K562 (cell line): ENCODE results near the gene BMP10. TPM values are rescaled to one million over a fixed set of nuclear protein-coding genes. Genes with fewer than 3 reads are reported as not detected.

ENCODE experiments used
- ATAC-seq: fragments of 200-7000 bp; cut with Tn5 transposase; 3 replicates; pipeline ENCODE4 v1.9.1; 2020; ENCODE audit warnings: moderate library complexity
- BruUV-seq: library from RNA; stranded (reverse); fragments of 400-500 nt; replicated peaks from 2 replicates; lab custom pipeline; 2021; lab: Mats Ljungman, UMichigan
- CTCF ChIA-PET: fragments of 300-600 bp; formaldehyde crosslinking; extraction: SDS; loops from one replicate; lab custom pipeline; 2021; ENCODE audit warnings: low intra/inter-chr PET ratio; lab: Yijun Ruan, JAX
- POLR2A ChIA-PET: fragments of 300-600, 350-650 bp; sonication (Branson Sonifier 250); formaldehyde crosslinking; extraction: SDS; loops from one replicate; lab custom pipeline; 2021; ENCODE audit warnings: antibody characterized with exemption, inconsistent platforms; lab: Yijun Ruan, JAX
- DNase-seq, 4 experiments: peaks; one replicate each; pipeline versions ENCODE4 v3.0.0 to v3.0.0-alpha.2; 2011 to 2018; ENCODE audit warnings: low spot score in 3 of 4, mixed read lengths in 3 of 4; ENCODE audit errors: extremely low read depth in 1 of 4
- FAIRE-seq: peaks from 2 replicates; lab custom pipeline; 2011; peaks lifted over from hg19 to GRCh38; lab: Jason Lieb, UNC
- H2AFZ ChIP-seq: 2 replicates; pipeline ENCODE4 v1.6.0; 2011; ENCODE audit warnings: low read depth, low read length, control low read depth, inconsistent platforms
- H3K27ac ChIP-seq: fragments of 200-600 bp; 3 replicates; pipeline ENCODE4 v1.8.0; 2011; ENCODE audit warnings: low read depth, mild to moderate bottlenecking, control low read depth, inconsistent platforms, low read length, moderate library complexity, mixed read lengths; ENCODE audit errors: extremely low read depth
- H3K27me3 ChIP-seq, 2 experiments: fragments of 300-600 bp in 1 of 2; 2 replicates in 1 of 2; 3 replicates in 1 of 2; pipeline versions ENCODE4 v1.6.0 to v1.8.0; 2011; ENCODE audit warnings: inconsistent platforms in 2 of 2, low read length in 2 of 2, mild to moderate bottlenecking in 1 of 2, mixed read lengths in 1 of 2, moderate library complexity in 1 of 2; ENCODE audit not compliant: control insufficient read depth in 2 of 2, insufficient read depth in 2 of 2
- H3K36me3 ChIP-seq: fragments of 300-600 bp; 3 replicates; pipeline ENCODE4 v1.8.0; 2011; ENCODE audit warnings: mild to moderate bottlenecking, low read length, inconsistent platforms; ENCODE audit not compliant: control insufficient read depth, insufficient read depth
- H3K4me1 ChIP-seq, 2 experiments: fragments of 200-600 bp in 1 of 2; replicated peaks in 1 of 2; 2 replicates in 1 of 2; 3 replicates in 1 of 2; pipeline versions ENCODE4 v1.5.1 to v1.8.0; 2011; ENCODE audit warnings: inconsistent platforms in 2 of 2, low read length in 2 of 2, mild to moderate bottlenecking in 1 of 2, mixed read lengths in 1 of 2, moderate library complexity in 1 of 2; ENCODE audit not compliant: control insufficient read depth in 2 of 2, insufficient read depth in 2 of 2
- H3K4me2 ChIP-seq: 2 replicates; pipeline ENCODE4 v1.6.1; 2011; ENCODE audit warnings: low read length, control low read depth, inconsistent platforms, mixed read lengths; ENCODE audit not compliant: insufficient read depth
- H3K4me3 ChIP-seq: fragments of 200-600 bp; sonication (generic), shearing (Covaris generic); 2 replicates; pipeline ENCODE4 v1.5.1; 2016; ENCODE audit warnings: control low read depth, inconsistent platforms
- H3K79me2 ChIP-seq: fragments of 200-600 bp; 3 replicates; pipeline ENCODE4 v1.8.0; 2011; ENCODE audit warnings: low read length, inconsistent platforms; ENCODE audit not compliant: control insufficient read depth, insufficient read depth
- H3K9ac ChIP-seq, 2 experiments: 2 replicates each; pipeline versions ENCODE4 v1.6.0 to v1.6.1; 2011; ENCODE audit warnings: low read depth in 2 of 2, low read length in 2 of 2, control low read depth in 1 of 2, inconsistent platforms in 1 of 2, mild to moderate bottlenecking in 1 of 2, mixed read lengths in 1 of 2; ENCODE audit not compliant: insufficient read depth in 1 of 2
- H3K9me1 ChIP-seq: one replicate; pipeline ENCODE4 v1.6.0; 2011; ENCODE audit warnings: inconsistent platforms, mild to moderate bottlenecking, low read length, moderate library complexity; ENCODE audit not compliant: control insufficient read depth, insufficient read depth
- H3K9me3 ChIP-seq: replicated peaks from 2 replicates; pipeline ENCODE4 v1.5.1; 2011; ENCODE audit warnings: low read depth, low read length, inconsistent platforms; ENCODE audit not compliant: control insufficient read depth, insufficient read depth
- H4K20me1 ChIP-seq: replicated peaks from 2 replicates; pipeline ENCODE4 v1.6.1; 2011; ENCODE audit warnings: low read length, inconsistent platforms, mixed read lengths; ENCODE audit not compliant: control insufficient read depth, insufficient read depth
- CREM ChIP-seq: IDR thresholded peaks from 2 replicates; pipeline ENCODE4 v1.6.1; 2014; ENCODE audit warnings: antibody characterized with exemption, low read depth
- CTCFL ChIP-seq: IDR thresholded peaks from 2 replicates; pipeline ENCODE4 v1.6.1; 2011; ENCODE audit warnings: borderline replicate concordance, low read depth, mild to moderate bottlenecking, moderate library complexity, low read length; ENCODE audit not compliant: insufficient read depth, poor library complexity, severe bottlenecking
- ETV6 ChIP-seq, 3 experiments: fragments of 150-350 bp in 1 of 3; sonication (generic) in 1 of 3; formaldehyde crosslinking in 1 of 3; IDR thresholded peaks; 2 replicates each; pipeline versions ENCODE4 v1.6.1 to v1.8.0; 2014 to 2022; ENCODE audit warnings: borderline replicate concordance in 2 of 3, low read depth in 2 of 3, antibody characterized with exemption in 1 of 3, low read length in 1 of 3, mild to moderate bottlenecking in 1 of 3, missing genetic modification reagents in 1 of 3
- KLF16 ChIP-seq: IDR thresholded peaks from 2 replicates; pipeline ENCODE4 v1.6.1; 2016; ENCODE audit warnings: antibody characterized with exemption
- LCOR ChIP-seq: sonication (generic); formaldehyde crosslinking; IDR thresholded peaks from 2 replicates; pipeline ENCODE4 v1.8.0; 2022; ENCODE audit warnings: mild to moderate bottlenecking, missing genetic modification reagents
- OTX1 ChIP-seq: fragments of 450-650 bp; formaldehyde crosslinking; IDR thresholded peaks from 2 replicates; pipeline ENCODE4 v1.4.0; 2022; ENCODE audit warnings: mild to moderate bottlenecking
- WGBS: fragments of 100-300 bp; shearing (Covaris generic); methylation state at CpG from one replicate; pipeline ENCODE4 v1.1.6; 2016; ENCODE audit warnings: low coverage, mixed read lengths; ENCODE audit not compliant: insufficient coverage; ENCODE audit errors: missing lambda C conversion rate; 5-methylcytosine and 5-hydroxymethylcytosine counted together
- in situ Hi-C: fragments of 300-500 bp; cut with MboI; formaldehyde crosslinking; loops from 4 replicates; pipeline ENCODE4 v1.15.0; 2018; ENCODE audit warnings: inconsistent platforms, mixed read lengths
- intact Hi-C: fragments of 100-400 bp; cut with micrococcal nuclease; formaldehyde crosslinking; loops from 2 replicates; pipeline ENCODE4 v1.14.2; 2022
- polyA plus RNA-seq, 8 experiments: library from polyadenylated mRNA; depleted of rRNA in 4 of 8; stranded (reverse) in 5 of 8; unstranded in 3 of 8; fragments of >200 nt; fragmentation: Nextera tagmentation in 2 of 8; fragmentation: Illumina TruSeq in 1 of 8; extraction: Ambion mirVana in 2 of 8; extraction: Trizol in 1 of 8; gene quantifications; 2 replicates each; pipeline versions ENCODE4 v1.2.1 to v1.2.3, GENCODE V29; 2011 to 2014; ENCODE audit warnings: inconsistent platforms in 1 of 8, missing spikeins in 1 of 8
- total RNA-seq, 7 experiments: library from RNA; depleted of rRNA in 6 of 7; stranded (reverse); fragments of >200 nt in 6 of 7; fragmentation: Illumina TruSeq in 2 of 7; extraction: Trizol in 2 of 7; gene quantifications; 2 replicates each; pipeline versions ENCODE4 v1.2.1 to v1.2.3, GENCODE V29; 2011 to 2021; ENCODE audit warnings: low replicate concordance in 1 of 7
- TF ChIP-seq, protein P1 (sequence below), 2 experiments: fragments of 450-650 bp; IDR thresholded peaks; 2 replicates each; pipeline ENCODE4 v1.6.1; 2018; ENCODE audit warnings: mild to moderate bottlenecking in 2 of 2, low read depth in 1 of 2; ENCODE audit not compliant: partially characterized antibody in 2 of 2

The BMP10 gene
- total and polyA plus RNA-seq, 9 of the 15 experiments (the other 6 are each of a cell fraction or from before 2014, with no cell fraction given): 0.11 to 0.91 (median 0.43) TPM

- Histone ChIP-seq H3K27ac (no peak overlapping the region), H3K9me1 (no peaks in the 10 kb centered on the region), H3K27me3 (no peaks in the 10 kb centered on the region), H3K79me2 (no peaks in the 10 kb centered on the region), H4K20me1 (no peaks in the 10 kb centered on the region), H2AFZ (peak overlapping the region; percentile 92), H3K9me3 (no peaks in the 10 kb centered on the region; the same call in 1 of the 2 replicates), H3K4me2 (no peak overlapping the region), H3K36me3 (no peaks in the 10 kb centered on the region), H3K9ac (no peak overlapping the region), H3K4me1 (peaks cover 5 to 26% of the 10 kb centered on the region in 2 experiments; a peak in 4 of 5 replicates), H3K4me3 (no peak overlapping the region)
- BruUV-seq: no TSS peak
- intact Hi-C loops: loop anchor here (1.0 to 5.0 kb wide), 6 partner anchors 25 to 375 kb away; no protein-coding TSS in a partner anchor
- WGBS: 27% methylated on average over 15 of the region's 15 CpGs
- DNase-seq (peak; percentile 64 to 89 (median 70)), FAIRE-seq (peak; percentile 82), ATAC-seq (peak; percentile 96)
- in situ Hi-C loops: loop anchor here (10.0 kb wide), 1 partner anchor 373 kb away; the partner anchor contains the start of genes APLF and FBXO48
- ChIA-PET POLR2A (interaction anchor here (0.6 to 0.7 kb wide), 2 partner anchors 330 to 957 kb away, joined by 3 read pairs; no protein-coding TSS in a partner anchor), CTCF (interaction anchor here (1.2 to 1.6 kb wide), 2 partner anchors 86 to 127 kb away, joined by 3 to 10 read pairs; no protein-coding TSS in a partner anchor)
- TF ChIP-seq LCOR (CRISPR knock-in tag) (0 out of 2 replicates have a peak, but pooled peaks have one; percentile 35), CREM (peak; percentile 78), OTX1 (CRISPR knock-in tag) (no peak), CTCFL (peak; percentile 67), ETV6 (IDR thresholded peaks at IDR 0.05; ENCODE audit: borderline replicate concordance in 1 of 2, low read depth in 2 of 2, low read length in 1 of 2) (no peak), ETV6 (CRISPR knock-in tag; IDR thresholded peaks at IDR 0.05; ENCODE audit: borderline replicate concordance) (no peak), KLF16 (peak; percentile 30; the same call in 1 of the 2 replicates)
- TF ChIP-seq, protein P1, sequence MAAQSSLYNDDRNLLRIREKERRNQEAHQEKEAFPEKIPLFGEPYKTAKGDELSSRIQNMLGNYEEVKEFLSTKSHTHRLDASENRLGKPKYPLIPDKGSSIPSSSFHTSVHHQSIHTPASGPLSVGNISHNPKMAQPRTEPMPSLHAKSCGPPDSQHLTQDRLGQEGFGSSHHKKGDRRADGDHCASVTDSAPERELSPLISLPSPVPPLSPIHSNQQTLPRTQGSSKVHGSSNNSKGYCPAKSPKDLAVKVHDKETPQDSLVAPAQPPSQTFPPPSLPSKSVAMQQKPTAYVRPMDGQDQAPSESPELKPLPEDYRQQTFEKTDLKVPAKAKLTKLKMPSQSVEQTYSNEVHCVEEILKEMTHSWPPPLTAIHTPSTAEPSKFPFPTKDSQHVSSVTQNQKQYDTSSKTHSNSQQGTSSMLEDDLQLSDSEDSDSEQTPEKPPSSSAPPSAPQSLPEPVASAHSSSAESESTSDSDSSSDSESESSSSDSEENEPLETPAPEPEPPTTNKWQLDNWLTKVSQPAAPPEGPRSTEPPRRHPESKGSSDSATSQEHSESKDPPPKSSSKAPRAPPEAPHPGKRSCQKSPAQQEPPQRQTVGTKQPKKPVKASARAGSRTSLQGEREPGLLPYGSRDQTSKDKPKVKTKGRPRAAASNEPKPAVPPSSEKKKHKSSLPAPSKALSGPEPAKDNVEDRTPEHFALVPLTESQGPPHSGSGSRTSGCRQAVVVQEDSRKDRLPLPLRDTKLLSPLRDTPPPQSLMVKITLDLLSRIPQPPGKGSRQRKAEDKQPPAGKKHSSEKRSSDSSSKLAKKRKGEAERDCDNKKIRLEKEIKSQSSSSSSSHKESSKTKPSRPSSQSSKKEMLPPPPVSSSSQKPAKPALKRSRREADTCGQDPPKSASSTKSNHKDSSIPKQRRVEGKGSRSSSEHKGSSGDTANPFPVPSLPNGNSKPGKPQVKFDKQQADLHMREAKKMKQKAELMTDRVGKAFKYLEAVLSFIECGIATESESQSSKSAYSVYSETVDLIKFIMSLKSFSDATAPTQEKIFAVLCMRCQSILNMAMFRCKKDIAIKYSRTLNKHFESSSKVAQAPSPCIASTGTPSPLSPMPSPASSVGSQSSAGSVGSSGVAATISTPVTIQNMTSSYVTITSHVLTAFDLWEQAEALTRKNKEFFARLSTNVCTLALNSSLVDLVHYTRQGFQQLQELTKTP (IDR thresholded peaks at IDR 0.05; ENCODE audit: low read depth in 1 of 2, partially characterized antibody in 2 of 2): peak in 1 of 2 experiments; percentile 52
Measured at GRCh38 chr2:68837164-68837860, 33.9 kb downstream of the BMP10 start.
